K562 (cell line): ENCODE measurements around the gene PLA2G2E. TPM values are rescaled to one million over a fixed set of nuclear protein-coding genes. Genes with fewer than 3 reads are reported as not detected.

Experiments used
- ATAC-seq: fragments of 200-7000 bp; cut with Tn5 transposase; 3 replicates; pipeline ENCODE4 v1.9.1; 2020; ENCODE audit warnings: moderate library complexity
- BruUV-seq: library from RNA; stranded (reverse); fragments of 400-500 nt; replicated peaks from 2 replicates; lab custom pipeline; 2021; lab: Mats Ljungman, UMichigan
- CTCF ChIA-PET: fragments of 300-600 bp; formaldehyde crosslinking; extraction: SDS; loops from one replicate; lab custom pipeline; 2021; ENCODE audit warnings: low intra/inter-chr PET ratio; lab: Yijun Ruan, JAX
- POLR2A ChIA-PET: fragments of 300-600, 350-650 bp; sonication (Branson Sonifier 250); formaldehyde crosslinking; extraction: SDS; loops from one replicate; lab custom pipeline; 2021; ENCODE audit warnings: antibody characterized with exemption, inconsistent platforms; lab: Yijun Ruan, JAX
- DNase-seq, 4 experiments: peaks; one replicate each; pipeline versions ENCODE4 v3.0.0 to v3.0.0-alpha.2; 2011 to 2018; ENCODE audit warnings: low spot score in 3 of 4, mixed read lengths in 3 of 4; ENCODE audit errors: extremely low read depth in 1 of 4
- FAIRE-seq: peaks from 2 replicates; lab custom pipeline; 2011; peaks lifted over from hg19 to GRCh38; lab: Jason Lieb, UNC
- H2AFZ ChIP-seq: 2 replicates; pipeline ENCODE4 v1.6.0; 2011; ENCODE audit warnings: low read depth, low read length, control low read depth, inconsistent platforms
- H3K27ac ChIP-seq: fragments of 200-600 bp; 3 replicates; pipeline ENCODE4 v1.8.0; 2011; ENCODE audit warnings: low read depth, mild to moderate bottlenecking, control low read depth, inconsistent platforms, low read length, moderate library complexity, mixed read lengths; ENCODE audit errors: extremely low read depth
- H3K27me3 ChIP-seq, 2 experiments: fragments of 300-600 bp in 1 of 2; 2 replicates in 1 of 2; 3 replicates in 1 of 2; pipeline versions ENCODE4 v1.6.0 to v1.8.0; 2011; ENCODE audit warnings: inconsistent platforms in 2 of 2, low read length in 2 of 2, mild to moderate bottlenecking in 1 of 2, mixed read lengths in 1 of 2, moderate library complexity in 1 of 2; ENCODE audit not compliant: control insufficient read depth in 2 of 2, insufficient read depth in 2 of 2
- H3K36me3 ChIP-seq: fragments of 300-600 bp; 3 replicates; pipeline ENCODE4 v1.8.0; 2011; ENCODE audit warnings: mild to moderate bottlenecking, low read length, inconsistent platforms; ENCODE audit not compliant: control insufficient read depth, insufficient read depth
- H3K4me1 ChIP-seq, 2 experiments: fragments of 200-600 bp in 1 of 2; replicated peaks in 1 of 2; 2 replicates in 1 of 2; 3 replicates in 1 of 2; pipeline versions ENCODE4 v1.5.1 to v1.8.0; 2011; ENCODE audit warnings: inconsistent platforms in 2 of 2, low read length in 2 of 2, mild to moderate bottlenecking in 1 of 2, mixed read lengths in 1 of 2, moderate library complexity in 1 of 2; ENCODE audit not compliant: control insufficient read depth in 2 of 2, insufficient read depth in 2 of 2
- H3K4me2 ChIP-seq: 2 replicates; pipeline ENCODE4 v1.6.1; 2011; ENCODE audit warnings: low read length, control low read depth, inconsistent platforms, mixed read lengths; ENCODE audit not compliant: insufficient read depth
- H3K4me3 ChIP-seq: fragments of 200-600 bp; sonication (generic), shearing (Covaris generic); 2 replicates; pipeline ENCODE4 v1.5.1; 2016; ENCODE audit warnings: control low read depth, inconsistent platforms
- H3K79me2 ChIP-seq: fragments of 200-600 bp; 3 replicates; pipeline ENCODE4 v1.8.0; 2011; ENCODE audit warnings: low read length, inconsistent platforms; ENCODE audit not compliant: control insufficient read depth, insufficient read depth
- H3K9ac ChIP-seq, 2 experiments: 2 replicates each; pipeline versions ENCODE4 v1.6.0 to v1.6.1; 2011; ENCODE audit warnings: low read depth in 2 of 2, low read length in 2 of 2, control low read depth in 1 of 2, inconsistent platforms in 1 of 2, mild to moderate bottlenecking in 1 of 2, mixed read lengths in 1 of 2; ENCODE audit not compliant: insufficient read depth in 1 of 2
- H3K9me1 ChIP-seq: one replicate; pipeline ENCODE4 v1.6.0; 2011; ENCODE audit warnings: inconsistent platforms, mild to moderate bottlenecking, low read length, moderate library complexity; ENCODE audit not compliant: control insufficient read depth, insufficient read depth
- H3K9me3 ChIP-seq: replicated peaks from 2 replicates; pipeline ENCODE4 v1.5.1; 2011; ENCODE audit warnings: low read depth, low read length, inconsistent platforms; ENCODE audit not compliant: control insufficient read depth, insufficient read depth
- H4K20me1 ChIP-seq: replicated peaks from 2 replicates; pipeline ENCODE4 v1.6.1; 2011; ENCODE audit warnings: low read length, inconsistent platforms, mixed read lengths; ENCODE audit not compliant: control insufficient read depth, insufficient read depth
- CTCF ChIP-seq, 3 experiments: IDR thresholded peaks in 2 of 3; conservative IDR thresholded peaks in 1 of 3; 2 replicates each; pipeline ENCODE4 v1.5.1; 2011 to 2012; ENCODE audit warnings: low read length in 3 of 3, mild to moderate bottlenecking in 3 of 3, control low read depth in 2 of 3, improper control_type of control experiment in 1 of 3, inconsistent platforms in 1 of 3, low read depth in 1 of 3, mixed read lengths in 1 of 3, moderate library complexity in 1 of 3; ENCODE audit not compliant: insufficient read depth in 2 of 3
- FOXK1 ChIP-seq: sonication (generic); formaldehyde crosslinking; IDR thresholded peaks from 2 replicates; pipeline ENCODE4 v1.8.0; 2022; ENCODE audit warnings: missing genetic modification reagents, mild to moderate bottlenecking, borderline replicate concordance
- GTF2F1 ChIP-seq: IDR thresholded peaks from 2 replicates; pipeline ENCODE4 v1.6.1; 2011; ENCODE audit warnings: low read depth, low read length, improper control_type of control experiment
- JUND ChIP-seq, 2 experiments: IDR thresholded peaks; 2 replicates in 1 of 2; 3 replicates in 1 of 2; pipeline ENCODE4 v1.6.1; 2011; ENCODE audit warnings: borderline replicate concordance in 2 of 2, low read depth in 2 of 2, low read length in 2 of 2, improper control_type of control experiment in 1 of 2, missing biosample characterization in 1 of 2, missing genetic modification characterization in 1 of 2, missing genetic modification reagents in 1 of 2
- MXI1 ChIP-seq: IDR thresholded peaks from 2 replicates; pipeline ENCODE4 v1.6.1; 2011; ENCODE audit warnings: low read depth, mild to moderate bottlenecking, improper control_type of control experiment, low read length
- RAD21 ChIP-seq, 2 experiments: fragments of 250-450 bp in 1 of 2; fragments of 450-650 bp in 1 of 2; sonication (Bioruptor Pico) in 1 of 2; formaldehyde crosslinking in 1 of 2; IDR thresholded peaks in 1 of 2; conservative IDR thresholded peaks in 1 of 2; 2 replicates each; pipeline versions ENCODE4 v1.4.0 to v1.8.0; 2020 to 2022; ENCODE audit warnings: mild to moderate bottlenecking in 2 of 2, moderate library complexity in 1 of 2
- RCOR1 ChIP-seq, 2 experiments: IDR thresholded peaks; 2 replicates each; pipeline ENCODE4 v1.6.1; 2012; ENCODE audit warnings: low read depth in 2 of 2, low read length in 2 of 2, borderline replicate concordance in 1 of 2, improper control_type of control experiment in 1 of 2
- WGBS: fragments of 100-300 bp; shearing (Covaris generic); methylation state at CpG from one replicate; pipeline ENCODE4 v1.1.6; 2016; ENCODE audit warnings: low coverage, mixed read lengths; ENCODE audit not compliant: insufficient coverage; ENCODE audit errors: missing lambda C conversion rate; 5-methylcytosine and 5-hydroxymethylcytosine counted together
- in situ Hi-C: fragments of 300-500 bp; cut with MboI; formaldehyde crosslinking; loops from 4 replicates; pipeline ENCODE4 v1.15.0; 2018; ENCODE audit warnings: inconsistent platforms, mixed read lengths
- intact Hi-C: fragments of 100-400 bp; cut with micrococcal nuclease; formaldehyde crosslinking; loops from 2 replicates; pipeline ENCODE4 v1.14.2; 2022
- polyA plus RNA-seq, 8 experiments: library from polyadenylated mRNA; depleted of rRNA in 4 of 8; stranded (reverse) in 5 of 8; unstranded in 3 of 8; fragments of >200 nt; fragmentation: Nextera tagmentation in 2 of 8; fragmentation: Illumina TruSeq in 1 of 8; extraction: Ambion mirVana in 2 of 8; extraction: Trizol in 1 of 8; gene quantifications; 2 replicates each; pipeline versions ENCODE4 v1.2.1 to v1.2.3, GENCODE V29; 2011 to 2014; ENCODE audit warnings: inconsistent platforms in 1 of 8, missing spikeins in 1 of 8
- total RNA-seq, 7 experiments: library from RNA; depleted of rRNA in 6 of 7; stranded (reverse); fragments of >200 nt in 6 of 7; fragmentation: Illumina TruSeq in 2 of 7; extraction: Trizol in 2 of 7; gene quantifications; 2 replicates each; pipeline versions ENCODE4 v1.2.1 to v1.2.3, GENCODE V29; 2011 to 2021; ENCODE audit warnings: low replicate concordance in 1 of 7
- TF ChIP-seq, protein P1 (sequence below), 2 experiments: fragments of 150-350 bp in 1 of 2; IDR thresholded peaks; 2 replicates each; pipeline ENCODE4 v1.6.1; 2012 to 2016; ENCODE audit warnings: low read depth in 2 of 2, low read length in 2 of 2, mild to moderate bottlenecking in 1 of 2, moderate library complexity in 1 of 2
- TF ChIP-seq, protein P2 (sequence below): fragments of 450-650 bp; IDR thresholded peaks from 2 replicates; pipeline ENCODE4 v1.6.1; 2018; ENCODE audit warnings: mild to moderate bottlenecking, low read depth; ENCODE audit not compliant: partially characterized antibody

The PLA2G2E gene
- total and polyA plus RNA-seq, 9 of the 15 experiments (the other 6 are each of a cell fraction or from before 2014, with no cell fraction given), result not detected

DNA sequence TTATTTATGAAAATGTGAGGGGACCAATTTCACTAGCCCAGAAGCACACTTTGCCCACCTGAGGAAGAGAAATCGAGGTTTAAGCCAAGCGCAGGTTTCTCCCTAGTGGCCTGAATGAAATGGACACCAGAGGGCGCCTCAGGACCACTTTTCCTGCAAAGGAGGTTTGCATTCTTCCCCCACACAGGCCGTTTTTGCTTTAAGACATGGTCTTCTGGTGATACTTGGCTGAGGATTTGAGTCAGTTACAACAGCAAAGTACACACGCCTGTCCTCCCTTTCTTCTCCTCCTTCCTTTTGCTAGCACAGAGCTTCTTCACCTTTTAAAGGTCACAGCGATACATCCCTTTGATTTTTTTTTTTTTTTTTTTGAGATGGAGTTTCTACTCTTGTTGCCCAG is 5.4 kb downstream of the PLA2G2E start (continued):
- peak; percentile 94 to 97 (median 95) for TF ChIP-seq CTCF (IDR thresholded peaks at IDR 0.05 in 2 of 3, conservative IDR thresholded peaks at IDR 0.05 in 1 of 3; ENCODE audit: insufficient read depth in 2 of 3, low read depth in 1 of 3, low read length in 3 of 3)
- TF ChIP-seq FOXK1 (CRISPR knock-in tag), result no peak
- peak; percentile 94 to 98 for TF ChIP-seq RAD21 (CRISPR knock-in tag; conservative IDR thresholded peaks at IDR 0.05 in 1 of 2, IDR thresholded peaks at IDR 0.05 in 1 of 2)
- peak in 1 of 2 experiments; percentile 41; a peak in 1 of 4 replicates for TF ChIP-seq RCOR1 (IDR thresholded peaks at IDR 0.05; ENCODE audit: borderline replicate concordance in 1 of 2, low read depth in 2 of 2, low read length in 2 of 2)
- TF ChIP-seq JUND (IDR thresholded peaks at IDR 0.05; ENCODE audit: borderline replicate concordance, low read depth, low read length), result 0 out of 2 replicates have a peak, but pooled peaks have one; percentile 9
- no peak for TF ChIP-seq JUND (tag; IDR thresholded peaks at IDR 0.05; ENCODE audit: borderline replicate concordance, low read depth, low read length)
- TF ChIP-seq GTF2F1, result no peak
- TF ChIP-seq, all 486 proteins: peak for 17

DNA sequence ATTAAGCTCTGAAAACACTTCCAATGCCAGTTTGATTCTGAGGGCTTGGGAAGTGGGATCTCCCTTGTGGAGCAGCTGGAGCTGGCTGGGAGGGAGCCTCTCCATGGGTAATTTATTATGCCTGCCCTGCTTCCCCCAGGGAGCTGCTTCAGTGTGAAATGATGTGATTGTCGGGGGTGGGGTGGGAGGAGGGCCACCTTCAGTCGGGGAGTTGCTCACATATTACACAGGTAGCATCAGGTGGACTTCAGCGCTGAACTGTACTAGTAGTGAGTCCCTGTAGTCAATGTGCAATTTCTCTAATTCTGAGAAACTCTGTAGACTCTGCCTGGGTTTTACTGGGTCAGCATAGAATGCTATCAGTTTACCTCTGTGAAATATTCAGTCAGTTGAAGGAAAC is 12.8 kb downstream of the PLA2G2E start:
- no peaks in the 10 kb centered on the region for H3K9me3 ChIP-seq
- no peak for FAIRE-seq
- TF ChIP-seq, protein P1, sequence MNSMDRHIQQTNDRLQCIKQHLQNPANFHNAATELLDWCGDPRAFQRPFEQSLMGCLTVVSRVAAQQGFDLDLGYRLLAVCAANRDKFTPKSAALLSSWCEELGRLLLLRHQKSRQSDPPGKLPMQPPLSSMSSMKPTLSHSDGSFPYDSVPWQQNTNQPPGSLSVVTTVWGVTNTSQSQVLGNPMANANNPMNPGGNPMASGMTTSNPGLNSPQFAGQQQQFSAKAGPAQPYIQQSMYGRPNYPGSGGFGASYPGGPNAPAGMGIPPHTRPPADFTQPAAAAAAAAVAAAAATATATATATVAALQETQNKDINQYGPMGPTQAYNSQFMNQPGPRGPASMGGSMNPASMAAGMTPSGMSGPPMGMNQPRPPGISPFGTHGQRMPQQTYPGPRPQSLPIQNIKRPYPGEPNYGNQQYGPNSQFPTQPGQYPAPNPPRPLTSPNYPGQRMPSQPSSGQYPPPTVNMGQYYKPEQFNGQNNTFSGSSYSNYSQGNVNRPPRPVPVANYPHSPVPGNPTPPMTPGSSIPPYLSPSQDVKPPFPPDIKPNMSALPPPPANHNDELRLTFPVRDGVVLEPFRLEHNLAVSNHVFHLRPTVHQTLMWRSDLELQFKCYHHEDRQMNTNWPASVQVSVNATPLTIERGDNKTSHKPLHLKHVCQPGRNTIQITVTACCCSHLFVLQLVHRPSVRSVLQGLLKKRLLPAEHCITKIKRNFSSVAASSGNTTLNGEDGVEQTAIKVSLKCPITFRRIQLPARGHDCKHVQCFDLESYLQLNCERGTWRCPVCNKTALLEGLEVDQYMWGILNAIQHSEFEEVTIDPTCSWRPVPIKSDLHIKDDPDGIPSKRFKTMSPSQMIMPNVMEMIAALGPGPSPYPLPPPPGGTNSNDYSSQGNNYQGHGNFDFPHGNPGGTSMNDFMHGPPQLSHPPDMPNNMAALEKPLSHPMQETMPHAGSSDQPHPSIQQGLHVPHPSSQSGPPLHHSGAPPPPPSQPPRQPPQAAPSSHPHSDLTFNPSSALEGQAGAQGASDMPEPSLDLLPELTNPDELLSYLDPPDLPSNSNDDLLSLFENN (IDR thresholded peaks at IDR 0.05; ENCODE audit: low read depth in 2 of 2, low read length in 2 of 2), result no peak
- no peak for TF ChIP-seq MXI1
- TF ChIP-seq, protein P2, sequence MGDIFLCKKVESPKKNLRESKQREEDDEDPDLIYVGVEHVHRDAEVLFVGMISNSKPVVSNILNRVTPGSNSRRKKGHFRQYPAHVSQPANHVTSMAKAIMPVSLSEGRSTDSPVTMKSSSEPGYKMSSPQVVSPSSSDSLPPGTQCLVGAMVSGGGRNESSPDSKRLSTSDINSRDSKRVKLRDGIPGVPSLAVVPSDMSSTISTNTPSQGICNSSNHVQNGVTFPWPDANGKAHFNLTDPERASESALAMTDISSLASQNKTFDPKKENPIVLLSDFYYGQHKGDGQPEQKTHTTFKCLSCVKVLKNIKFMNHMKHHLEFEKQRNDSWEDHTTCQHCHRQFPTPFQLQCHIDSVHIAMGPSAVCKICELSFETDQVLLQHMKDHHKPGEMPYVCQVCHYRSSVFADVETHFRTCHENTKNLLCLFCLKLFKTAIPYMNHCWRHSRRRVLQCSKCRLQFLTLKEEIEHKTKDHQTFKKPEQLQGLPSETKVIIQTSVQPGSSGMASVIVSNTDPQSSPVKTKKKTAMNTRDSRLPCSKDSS, result no peak

More for the DNA sequence above, 12.8 kb downstream of the PLA2G2E start:
- WGBS, result 85% methylated on average over 3 of the region's 3 CpGs
- H2AFZ ChIP-seq, result no peak overlapping the region
- H3K9ac ChIP-seq, result no peak overlapping the region
- intact Hi-C loops (no loop called here), in situ Hi-C loops (loop anchor here (5.0 to 25.0 kb wide), 2 partner anchors 242 to 1302 kb away; no protein-coding TSS in a partner anchor)
- H3K36me3 ChIP-seq, result peaks cover 86% of the 10 kb centered on the region
- ChIA-PET POLR2A (interaction anchor here (0.6 to 2.1 kb wide), 3 partner anchors 10 to 281 kb away, joined by 4 to 7 read pairs (median 4); partner anchors contain the start of gene OTUD3), CTCF (no interaction called here)
- H3K27ac ChIP-seq, result no peak overlapping the region
- H3K4me3 ChIP-seq, result no peak overlapping the region
- no peak overlapping the region for H3K4me2 ChIP-seq
- H4K20me1 ChIP-seq, result no peaks in the 10 kb centered on the region
- no peaks in the 10 kb centered on the region for H3K4me1 ChIP-seq
- ATAC-seq, result no peak
- no TSS peak for BruUV-seq
- H3K79me2 ChIP-seq, result no peaks in the 10 kb centered on the region
- no peak for DNase-seq
- no peaks in the 10 kb centered on the region for H3K9me1 ChIP-seq
- H3K27me3 ChIP-seq, result no peaks in the 10 kb centered on the region
